Neural crest cell (in vitro differentiated cells): ENCODE data around the gene CORO2A. TPM values are rescaled to one million over a fixed set of nuclear protein-coding genes. Genes with fewer than 3 reads are reported as not detected.

ENCODE experiments used
- DNase-seq: peaks from one replicate; pipeline ENCODE4 v3.0.0; 2021; ENCODE audit warnings: low read depth, mixed read lengths, low spot score
- H3K27ac Mint-ChIP-seq: one replicate; pipeline ENCODE4 v1.8.0; 2021; ENCODE audit warnings: mild to moderate bottlenecking, mixed read lengths; ENCODE audit not compliant: unreplicated experiment
- H3K27me3 Mint-ChIP-seq: 2 replicates; pipeline ENCODE4 v1.8.0; 2021; ENCODE audit warnings: low read depth, mild to moderate bottlenecking, mixed read lengths
- H3K36me3 Mint-ChIP-seq: 2 replicates; pipeline ENCODE4 v1.8.0; 2021; ENCODE audit warnings: low read depth, mild to moderate bottlenecking, mixed read lengths
- H3K4me1 Mint-ChIP-seq: 2 replicates; pipeline ENCODE4 v1.8.0; 2021; ENCODE audit warnings: mixed read lengths
- H3K4me3 Mint-ChIP-seq: one replicate; pipeline ENCODE4 v1.8.0; 2021; ENCODE audit warnings: mild to moderate bottlenecking, mixed read lengths
- H3K9me3 Mint-ChIP-seq: 2 replicates; pipeline ENCODE4 v1.8.0; 2021; ENCODE audit warnings: mixed read lengths
- total RNA-seq: library from RNA; stranded (reverse); gene quantifications from 2 replicates; pipeline ENCODE4 v1.2.1, GENCODE V29; 2021
- TF ChIP-seq, protein P1 (sequence below): fragments of 200-600 bp; sonication (generic); conservative IDR thresholded peaks from 2 replicates; pipeline ENCODE4 v1.5.0; 2021; ENCODE audit warnings: antibody characterized with exemption, mild to moderate bottlenecking

Gene CORO2A
- total RNA-seq, 1 donor from 2014 or later: 9.3 TPM

DNA sequence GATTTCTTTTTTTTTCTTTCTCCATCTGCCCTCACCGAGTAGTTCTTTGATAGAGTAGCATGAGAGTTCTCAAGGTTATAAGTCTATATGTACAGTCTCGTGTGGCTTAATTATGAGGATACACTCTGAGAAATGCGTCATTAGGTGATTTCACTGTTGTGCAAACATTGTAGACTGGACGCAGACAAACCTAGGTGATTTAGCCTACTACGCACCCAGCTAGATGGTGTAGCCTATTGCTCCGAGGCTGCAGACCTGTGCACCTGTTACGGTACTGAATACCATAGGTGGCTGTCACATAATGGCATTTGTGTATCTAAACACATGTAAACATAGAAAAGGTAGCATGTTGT is 26.9 kb upstream of the CORO2A start:
- Mint-ChIP-seq H3K4me3 (no peak overlapping the region), H3K27me3 (no peaks in the 10 kb centered on the region), H3K9me3 (no peaks in the 10 kb centered on the region), H3K27ac (no peak overlapping the region), H3K36me3 (no peaks in the 10 kb centered on the region), H3K4me1 (peaks cover 20% of the 10 kb centered on the region)
- DNase-seq: no peak
- TF ChIP-seq, protein P1, sequence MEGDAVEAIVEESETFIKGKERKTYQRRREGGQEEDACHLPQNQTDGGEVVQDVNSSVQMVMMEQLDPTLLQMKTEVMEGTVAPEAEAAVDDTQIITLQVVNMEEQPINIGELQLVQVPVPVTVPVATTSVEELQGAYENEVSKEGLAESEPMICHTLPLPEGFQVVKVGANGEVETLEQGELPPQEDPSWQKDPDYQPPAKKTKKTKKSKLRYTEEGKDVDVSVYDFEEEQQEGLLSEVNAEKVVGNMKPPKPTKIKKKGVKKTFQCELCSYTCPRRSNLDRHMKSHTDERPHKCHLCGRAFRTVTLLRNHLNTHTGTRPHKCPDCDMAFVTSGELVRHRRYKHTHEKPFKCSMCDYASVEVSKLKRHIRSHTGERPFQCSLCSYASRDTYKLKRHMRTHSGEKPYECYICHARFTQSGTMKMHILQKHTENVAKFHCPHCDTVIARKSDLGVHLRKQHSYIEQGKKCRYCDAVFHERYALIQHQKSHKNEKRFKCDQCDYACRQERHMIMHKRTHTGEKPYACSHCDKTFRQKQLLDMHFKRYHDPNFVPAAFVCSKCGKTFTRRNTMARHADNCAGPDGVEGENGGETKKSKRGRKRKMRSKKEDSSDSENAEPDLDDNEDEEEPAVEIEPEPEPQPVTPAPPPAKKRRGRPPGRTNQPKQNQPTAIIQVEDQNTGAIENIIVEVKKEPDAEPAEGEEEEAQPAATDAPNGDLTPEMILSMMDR: no peak

- H3K4me1 Mint-ChIP-seq: peaks cover 20% of the 10 kb centered on the region
- TF ChIP-seq, protein P1: no peak
- no peak for DNase-seq
- no peak overlapping the region for H3K27ac Mint-ChIP-seq
- no peaks in the 10 kb centered on the region for H3K36me3 Mint-ChIP-seq
- H3K4me3 Mint-ChIP-seq: no peak overlapping the region
- no peaks in the 10 kb centered on the region for H3K9me3 Mint-ChIP-seq
- H3K27me3 Mint-ChIP-seq: no peaks in the 10 kb centered on the region
These were observed 26.3 kb upstream of the CORO2A start for GRCh38 chr9:98218562-98219363.

- H3K4me3 Mint-ChIP-seq: no peak overlapping the region
- DNase-seq: no peak
- TF ChIP-seq, protein P1: no peak
- no peaks in the 10 kb centered on the region for H3K36me3 Mint-ChIP-seq
- no peaks in the 10 kb centered on the region for H3K9me3 Mint-ChIP-seq
- H3K27ac Mint-ChIP-seq: no peak overlapping the region
- H3K4me1 Mint-ChIP-seq: peaks cover 20% of the 10 kb centered on the region
- no peaks in the 10 kb centered on the region for H3K27me3 Mint-ChIP-seq
These were observed 24.8 kb upstream of the CORO2A start for GRCh38 chr9:98217255-98217654.

DNA sequence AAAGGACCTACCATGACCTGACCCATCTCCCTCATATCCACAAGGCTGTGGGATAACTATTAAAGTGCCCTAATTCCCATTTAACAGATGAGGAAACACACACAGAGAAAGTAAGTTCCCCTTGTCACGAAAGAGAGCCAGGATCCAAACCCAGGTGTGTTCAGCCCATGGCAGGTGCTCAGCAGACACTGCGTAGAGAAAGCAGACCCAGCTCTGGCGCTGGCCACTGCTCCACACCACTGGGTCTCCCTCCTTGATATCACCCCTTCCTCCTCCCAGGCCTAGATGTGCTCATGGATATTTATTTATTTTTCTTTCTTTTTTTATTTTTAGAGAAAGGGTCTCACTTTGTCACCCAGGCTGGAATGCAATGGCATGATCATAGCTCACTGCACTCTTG is 24.0 kb upstream of the CORO2A start:
- no peak for DNase-seq
- TF ChIP-seq, protein P1: no peak
- H3K27me3 Mint-ChIP-seq: no peaks in the 10 kb centered on the region
- no peaks in the 10 kb centered on the region for H3K36me3 Mint-ChIP-seq
- H3K4me3 Mint-ChIP-seq: no peak overlapping the region
- peaks cover 20% of the 10 kb centered on the region for H3K4me1 Mint-ChIP-seq
- H3K9me3 Mint-ChIP-seq: no peaks in the 10 kb centered on the region
- no peak overlapping the region for H3K27ac Mint-ChIP-seq

GRCh38 chr9:98215821-98216220 is 23.4 kb upstream of the CORO2A start:
- DNase-seq: peak; percentile 54
- H3K27me3 Mint-ChIP-seq: no peaks in the 10 kb centered on the region
- TF ChIP-seq, protein P1: peak; percentile 52
- no peaks in the 10 kb centered on the region for H3K9me3 Mint-ChIP-seq
- H3K36me3 Mint-ChIP-seq: no peaks in the 10 kb centered on the region
- H3K4me3 Mint-ChIP-seq: no peak overlapping the region
- no peak overlapping the region for H3K27ac Mint-ChIP-seq
- peaks cover 20% of the 10 kb centered on the region for H3K4me1 Mint-ChIP-seq
